Breast epithelium (tissue), 4 donors: ENCODE results near the gene PLK5. TPM values are rescaled to one million over a fixed set of nuclear protein-coding genes. Genes with fewer than 3 reads are reported as not detected.

Experiments used
- DNase-seq, 2 donors: peaks; one replicate each; pipeline ENCODE4 v3.0.0-alpha.2; 2019; ENCODE audit warnings: low spot score in 2 of 2
- H3K27ac ChIP-seq, 2 donors: fragments of 200-600 bp; sonication (generic) in 1 of 2; one replicate each; pipeline ENCODE4 v1.5.1; 2016 to 2019; ENCODE audit warnings: mild to moderate bottlenecking in 1 of 2
- H3K27me3 ChIP-seq, 2 donors: fragments of 200-600 bp; sonication (generic) in 1 of 2; one replicate each; pipeline versions ENCODE4 v1.5.1 to v1.6.0; 2017 to 2019; ENCODE audit warnings: control low read depth in 1 of 2, mild to moderate bottlenecking in 1 of 2
- H3K36me3 ChIP-seq: fragments of 200-600 bp; one replicate; pipeline ENCODE4 v1.5.1; 2019
- H3K4me1 ChIP-seq, 2 donors: fragments of 200-600 bp; sonication (generic); one replicate each; pipeline ENCODE4 v1.5.1; 2016 to 2019; ENCODE audit warnings: control low read depth in 1 of 2
- H3K4me3 ChIP-seq, 3 donors: fragments of 200-600 bp; sonication (generic); 1 replicate in 2 of 3; 2 replicates in 1 of 3; pipeline ENCODE4 v1.5.1; 2016 to 2019; ENCODE audit warnings: mild to moderate bottlenecking in 3 of 3, moderate library complexity in 2 of 3
- H3K9me3 ChIP-seq, 2 donors: fragments of 200-600 bp; sonication (generic) in 1 of 2; one replicate each; pipeline ENCODE4 v1.5.1; 2016 to 2019; ENCODE audit warnings: control low read depth in 1 of 2
- CTCF ChIP-seq, 3 donors: fragments of 450-650 bp; IDR thresholded peaks; one replicate each; pipeline ENCODE4 v1.5.1; 2016 to 2017; ENCODE audit warnings: antibody characterized with exemption in 3 of 3, mild to moderate bottlenecking in 3 of 3, moderate library complexity in 3 of 3
- POLR2A ChIP-seq: fragments of 450-650 bp; IDR thresholded peaks from one replicate; pipeline ENCODE4 v1.6.1; 2016; ENCODE audit warnings: antibody characterized with exemption, mild to moderate bottlenecking, moderate library complexity
- POLR2AphosphoS5 ChIP-seq, 3 donors: sonication (generic); formaldehyde crosslinking; IDR thresholded peaks; one replicate each; pipeline ENCODE4 v1.6.1; 2017; ENCODE audit warnings: antibody characterized with exemption in 3 of 3
- intact Hi-C: fragments of 100-400 bp; cut with DNase I; formaldehyde crosslinking; loops from one replicate; pipeline ENCODE4 v1.15.1; 2023; ENCODE audit warnings: low total_unique reads
- total RNA-seq, 3 donors: library from RNA; depleted of rRNA; stranded (reverse); fragments of >200 nt; gene quantifications; one replicate each; pipeline ENCODE4 v1.1.0, GENCODE V29; 2016

Gene PLK5
- total RNA-seq, 3 donors from 2014 or later, result 0.44 to 0.98 TPM; not detected in 1

- no peak for TF ChIP-seq POLR2AphosphoS5 (IDR thresholded peaks at IDR 0.05)
- no peak for TF ChIP-seq POLR2A
- no peak for TF ChIP-seq CTCF (IDR thresholded peaks at IDR 0.05)
- intact Hi-C loops, result no loop called here
- Histone ChIP-seq H3K9me3 (peaks cover 0 to 6% of the 10 kb centered on the region in 2 donors), H3K4me3 (peak overlapping the region in 2 of 3 donors; percentile 53 to 69), H3K36me3 (no peaks in the 10 kb centered on the region), H3K27me3 (no peaks in the 10 kb centered on the region), H3K27ac (peak overlapping the region; percentile 91 to 95), H3K4me1 (peaks cover 0 to 2% of the 10 kb centered on the region in 2 donors)
- no peak for DNase-seq
Observed at GRCh38 chr19:1507192-1507660, 16.7 kb upstream of the PLK5 start.

DNA sequence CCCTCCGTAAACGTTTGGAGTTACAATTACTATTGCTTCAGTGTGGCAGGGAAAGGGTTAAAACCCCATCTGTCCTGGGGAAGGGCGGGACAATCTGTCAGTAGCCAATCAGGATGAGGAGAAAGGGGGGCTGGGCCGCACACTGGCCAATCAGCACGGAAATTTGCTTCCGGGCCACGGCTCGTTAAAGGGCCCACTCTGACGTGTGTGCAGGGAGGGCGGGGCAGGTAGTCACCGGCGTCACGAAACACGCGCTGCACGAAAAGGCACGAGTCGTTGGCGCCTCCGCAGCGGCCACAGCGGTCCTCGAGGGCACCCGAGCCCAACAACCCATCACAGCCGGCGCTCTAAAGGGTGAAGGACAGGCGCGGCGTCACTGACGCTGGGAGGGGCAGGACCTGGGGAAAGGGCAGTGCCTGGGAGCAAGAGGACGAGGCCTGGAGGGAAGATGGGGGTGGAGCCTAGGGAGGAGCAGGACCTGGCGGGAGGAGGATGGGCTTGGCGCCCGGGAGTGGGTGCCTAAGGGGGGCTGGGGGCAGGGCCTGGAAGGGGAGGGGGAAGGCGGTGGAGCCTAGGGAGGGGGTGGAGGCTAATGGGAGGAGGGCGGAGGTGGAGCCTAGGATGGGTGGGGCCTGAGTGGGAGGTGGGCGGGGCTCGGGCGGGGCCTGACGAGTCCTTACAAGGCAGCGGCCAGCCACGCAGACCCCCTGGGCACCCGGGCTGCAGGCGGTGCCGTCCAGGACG lies 15.9 kb upstream of the PLK5 start:
- intact Hi-C loops, result no loop called here
- H3K4me1 ChIP-seq, result peaks cover 0 to 2% of the 10 kb centered on the region in 2 donors
- peak overlapping the region; percentile 91 to 95 for H3K27ac ChIP-seq
- peak overlapping the region; percentile 34 to 69 (median 53) for H3K4me3 ChIP-seq
- H3K36me3 ChIP-seq, result no peaks in the 10 kb centered on the region
- TF ChIP-seq POLR2A, result no peak
- TF ChIP-seq POLR2AphosphoS5 (IDR thresholded peaks at IDR 0.05), result peak; percentile 28 to 78 (median 75)
- TF ChIP-seq CTCF (IDR thresholded peaks at IDR 0.05), result no peak
- peaks cover 0 to 2% of the 10 kb centered on the region in 2 donors for H3K27me3 ChIP-seq
- peak; percentile 93 to 95 for DNase-seq
- peaks cover 0 to 6% of the 10 kb centered on the region in 2 donors for H3K9me3 ChIP-seq

- peaks cover 0 to 2% of the 10 kb centered on the region in 2 donors for H3K4me1 ChIP-seq
- peak overlapping the region in 2 of 3 donors; percentile 53 to 69 for H3K4me3 ChIP-seq
- H3K27me3 ChIP-seq, result peaks cover 3 to 5% of the 10 kb centered on the region in 2 donors
- peaks cover 0 to 6% of the 10 kb centered on the region in 2 donors for H3K9me3 ChIP-seq
- H3K27ac ChIP-seq, result peak overlapping the region; percentile 91 to 95
- no peak for TF ChIP-seq POLR2AphosphoS5 (IDR thresholded peaks at IDR 0.05)
- no peak for TF ChIP-seq CTCF (IDR thresholded peaks at IDR 0.05)
- TF ChIP-seq POLR2A, result no peak
- H3K36me3 ChIP-seq, result no peaks in the 10 kb centered on the region
- intact Hi-C loops, result no loop called here
- no peak for DNase-seq
Observed at GRCh38 chr19:1508507-1508856, 15.4 kb upstream of the PLK5 start.

DNA sequence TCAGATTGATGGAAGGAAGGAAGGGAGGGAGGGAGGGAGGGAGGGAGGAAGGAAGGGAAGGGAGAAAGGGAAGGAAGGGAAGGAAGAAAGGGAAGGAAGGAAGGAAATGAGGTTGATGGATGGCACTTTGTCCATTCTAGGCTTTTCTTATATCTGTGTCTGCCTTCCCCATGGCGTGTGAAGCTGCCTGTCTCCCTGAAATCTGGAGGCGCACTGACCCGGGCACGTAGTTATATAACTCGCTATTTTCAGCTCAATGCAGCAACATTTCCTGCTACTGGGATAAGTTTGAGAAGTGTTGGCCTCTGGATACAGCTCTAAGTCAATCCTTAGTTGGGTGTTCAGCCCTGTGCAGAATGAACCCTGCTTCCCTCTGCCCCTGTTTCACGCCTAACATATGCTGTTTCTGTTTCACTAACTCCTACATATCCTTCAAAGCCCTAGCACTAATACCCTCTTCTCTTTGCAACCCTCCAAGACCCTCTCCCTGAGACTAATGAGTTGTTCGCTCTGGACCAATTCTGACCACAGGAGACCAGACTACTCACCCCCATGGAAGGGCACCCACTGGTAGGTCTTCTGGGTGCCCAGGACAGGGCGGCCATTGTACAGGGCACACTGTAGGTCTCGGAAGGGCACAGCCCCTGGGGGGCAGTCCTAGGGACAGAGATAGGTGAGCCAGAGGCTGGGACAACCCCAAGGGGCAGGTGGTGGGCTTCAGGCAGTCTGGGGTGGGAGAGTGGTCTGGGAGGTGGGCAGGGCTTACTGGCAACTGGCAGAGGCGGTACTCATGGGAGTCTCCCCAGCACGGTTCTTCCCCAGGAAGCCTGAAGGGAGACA lies 14.1 kb upstream of the PLK5 start:
- no peaks in the 10 kb centered on the region for H3K36me3 ChIP-seq
- peaks cover 0 to 6% of the 10 kb centered on the region in 2 donors for H3K9me3 ChIP-seq
- H3K27me3 ChIP-seq, result peaks cover 4 to 10% of the 10 kb centered on the region in 2 donors
- intact Hi-C loops, result no loop called here
- H3K4me1 ChIP-seq, result no peaks in the 10 kb centered on the region
- no peak overlapping the region for H3K4me3 ChIP-seq
- TF ChIP-seq POLR2AphosphoS5 (IDR thresholded peaks at IDR 0.05), result no peak
- no peak for TF ChIP-seq CTCF (IDR thresholded peaks at IDR 0.05)
- TF ChIP-seq POLR2A, result no peak
- peak overlapping the region; percentile 40 to 48 for H3K27ac ChIP-seq
- DNase-seq, result no peak
